Measurements from ENCODE around the gene ZNF227.
"Not testable (repeated sequence)": the region's sequence is repeated elsewhere in the genome, so short reads cannot be mapped to it uniquely, and the experiment has no call there.

DNA sequence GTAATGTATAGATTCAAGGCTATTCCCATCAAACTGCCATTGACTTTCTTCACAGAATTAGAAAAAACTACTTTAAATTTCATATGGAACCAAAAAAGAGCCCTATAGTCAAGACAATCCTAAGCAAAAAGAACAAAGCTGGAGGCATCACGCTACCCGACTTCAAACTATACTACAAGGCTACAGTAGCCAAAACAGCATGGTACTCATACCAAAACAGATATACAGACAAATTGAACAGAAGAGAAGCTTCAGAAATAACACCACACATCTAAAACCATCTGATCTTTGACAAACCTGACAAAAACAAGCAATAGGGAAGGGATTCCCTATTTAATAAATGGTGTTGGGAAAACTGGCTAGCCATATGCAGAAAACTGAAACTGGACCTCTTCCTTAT lies 40.0 kb downstream of the ZNF227 start:
- TF ChIP-seq, protein P1, sequence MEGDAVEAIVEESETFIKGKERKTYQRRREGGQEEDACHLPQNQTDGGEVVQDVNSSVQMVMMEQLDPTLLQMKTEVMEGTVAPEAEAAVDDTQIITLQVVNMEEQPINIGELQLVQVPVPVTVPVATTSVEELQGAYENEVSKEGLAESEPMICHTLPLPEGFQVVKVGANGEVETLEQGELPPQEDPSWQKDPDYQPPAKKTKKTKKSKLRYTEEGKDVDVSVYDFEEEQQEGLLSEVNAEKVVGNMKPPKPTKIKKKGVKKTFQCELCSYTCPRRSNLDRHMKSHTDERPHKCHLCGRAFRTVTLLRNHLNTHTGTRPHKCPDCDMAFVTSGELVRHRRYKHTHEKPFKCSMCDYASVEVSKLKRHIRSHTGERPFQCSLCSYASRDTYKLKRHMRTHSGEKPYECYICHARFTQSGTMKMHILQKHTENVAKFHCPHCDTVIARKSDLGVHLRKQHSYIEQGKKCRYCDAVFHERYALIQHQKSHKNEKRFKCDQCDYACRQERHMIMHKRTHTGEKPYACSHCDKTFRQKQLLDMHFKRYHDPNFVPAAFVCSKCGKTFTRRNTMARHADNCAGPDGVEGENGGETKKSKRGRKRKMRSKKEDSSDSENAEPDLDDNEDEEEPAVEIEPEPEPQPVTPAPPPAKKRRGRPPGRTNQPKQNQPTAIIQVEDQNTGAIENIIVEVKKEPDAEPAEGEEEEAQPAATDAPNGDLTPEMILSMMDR (IDR thresholded peaks at IDR 0.05) = not testable (repeated sequence)
- TF ChIP-seq POLR2A (IDR thresholded peaks at IDR 0.05) = not testable (repeated sequence)

Measured in esophagus squamous epithelium (tissue), 4 donors.